Measurements from ENCODE around the gene GLP1R.

- TF ChIP-seq EZH2 (IDR thresholded peaks at IDR 0.05; ENCODE audit: low read length) (no peak), CTCF (optimal IDR thresholded peaks at IDR 0.05 in 1 of 3, IDR thresholded peaks at IDR 0.05 in 1 of 3, conservative IDR thresholded peaks at IDR 0.05 in 1 of 3; ENCODE audit: extremely low read depth in 1 of 3, insufficient read depth in 2 of 3, low read length in 3 of 3) (no peak)
Measured at GRCh38 chr6:39007575-39007974, 41.0 kb upstream of the GLP1R start.

Measured in keratinocyte (primary cell).